Cortex of kidney (tissue), 1 donor: ENCODE measurements around the gene SPNS2.

Source experiments
- DNase-seq: peaks from one replicate; lab custom pipeline; 2025; lab: John Stamatoyannopoulos, UW

Gene SPNS2

DNA sequence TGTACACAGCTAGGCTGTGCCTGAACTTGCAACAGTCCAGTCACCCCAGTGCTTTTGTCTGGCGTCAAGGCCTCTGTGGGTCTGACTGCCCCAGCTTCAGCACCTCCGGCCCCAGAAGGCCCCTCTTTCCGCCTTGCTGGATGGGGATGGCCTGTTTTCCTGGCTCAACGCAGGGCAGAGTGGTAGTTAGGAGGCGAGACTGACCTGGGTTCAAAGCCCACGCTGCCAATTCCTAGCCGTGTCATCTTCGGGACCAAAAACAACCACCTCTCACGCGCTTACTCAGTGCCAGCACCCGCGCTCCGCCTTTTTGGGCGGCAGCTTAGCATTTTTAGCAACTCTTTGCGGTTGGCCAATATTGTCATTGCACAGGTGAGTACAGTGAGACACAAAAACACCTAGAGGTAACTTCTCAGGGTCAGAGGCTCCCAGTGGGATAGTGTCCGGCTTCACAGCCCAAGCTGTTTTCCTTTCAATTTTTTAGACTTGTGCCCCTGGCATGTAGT lies 51.9 kb downstream of the SPNS2 start:
- DNase-seq: no peak

GRCh38 chr17:4551141-4551540 lies 52.5 kb downstream of the SPNS2 start:
- DNase-seq: no peak

DNA sequence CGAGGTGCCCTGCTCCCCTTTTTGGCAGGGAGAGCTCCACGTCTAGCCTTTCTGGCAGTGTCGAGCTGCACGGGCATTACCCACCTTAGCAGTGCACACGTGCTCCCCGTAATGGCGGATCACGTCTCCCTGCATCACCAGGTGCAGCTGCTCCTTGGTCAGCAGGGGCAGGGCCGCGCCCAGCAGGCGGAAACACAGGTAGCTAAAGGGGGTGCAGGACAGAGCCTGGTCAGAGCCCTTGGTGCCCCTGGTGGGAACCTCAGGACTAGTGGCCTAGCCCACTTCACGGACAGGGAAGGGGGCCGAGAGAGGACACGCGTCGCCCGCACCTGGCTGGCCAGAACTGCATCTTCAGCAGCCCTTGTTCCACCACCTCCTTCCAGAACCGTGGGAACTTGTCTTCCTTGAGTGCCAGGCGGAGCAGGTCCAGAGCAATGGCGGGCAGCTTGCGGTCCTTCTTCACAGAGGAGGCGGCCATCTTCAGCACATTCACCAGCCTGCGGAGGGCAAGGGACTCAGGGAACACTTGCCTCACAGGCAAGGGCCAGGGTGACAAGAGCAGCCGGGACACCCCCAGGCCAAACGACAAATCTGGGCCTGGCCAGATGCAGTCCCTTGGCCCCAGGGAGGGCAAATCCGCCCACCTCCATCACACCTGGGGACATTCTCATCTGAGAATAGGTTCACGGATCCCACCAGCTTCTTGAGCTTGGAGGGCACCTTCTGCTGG lies 53.3 kb downstream of the SPNS2 start:
- no peak for DNase-seq

- no peak for DNase-seq
Measured at GRCh38 chr17:4553669-4554068, 55.0 kb downstream of the SPNS2 start.

DNA sequence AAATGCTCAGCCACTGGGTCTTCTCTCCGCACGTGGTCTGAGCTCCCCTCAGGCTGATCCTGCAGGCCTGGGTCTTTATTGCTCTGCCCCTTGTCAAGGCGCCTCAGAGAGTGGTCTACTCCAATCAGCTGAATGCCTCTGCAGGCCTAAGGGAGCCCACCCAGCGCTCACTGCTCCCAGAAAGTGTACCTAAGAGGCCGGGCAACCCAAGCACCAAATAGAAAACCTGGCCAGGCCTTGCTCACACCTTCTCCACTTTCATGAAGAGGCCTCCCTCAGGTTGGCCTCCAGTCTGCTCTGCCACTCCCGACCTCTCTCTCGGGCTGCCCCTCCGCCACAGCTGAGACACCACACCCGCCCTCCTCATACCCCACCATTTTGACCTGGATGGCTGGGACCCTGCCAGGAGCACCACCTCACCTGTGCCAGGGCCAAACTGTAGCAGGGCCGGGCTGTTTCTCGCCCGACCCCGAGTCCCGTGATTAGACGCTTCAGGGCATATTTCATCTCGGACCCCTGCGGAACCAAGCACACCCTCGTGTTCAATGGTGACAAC lies 55.8 kb downstream of the SPNS2 start:
- no peak for DNase-seq

DNA sequence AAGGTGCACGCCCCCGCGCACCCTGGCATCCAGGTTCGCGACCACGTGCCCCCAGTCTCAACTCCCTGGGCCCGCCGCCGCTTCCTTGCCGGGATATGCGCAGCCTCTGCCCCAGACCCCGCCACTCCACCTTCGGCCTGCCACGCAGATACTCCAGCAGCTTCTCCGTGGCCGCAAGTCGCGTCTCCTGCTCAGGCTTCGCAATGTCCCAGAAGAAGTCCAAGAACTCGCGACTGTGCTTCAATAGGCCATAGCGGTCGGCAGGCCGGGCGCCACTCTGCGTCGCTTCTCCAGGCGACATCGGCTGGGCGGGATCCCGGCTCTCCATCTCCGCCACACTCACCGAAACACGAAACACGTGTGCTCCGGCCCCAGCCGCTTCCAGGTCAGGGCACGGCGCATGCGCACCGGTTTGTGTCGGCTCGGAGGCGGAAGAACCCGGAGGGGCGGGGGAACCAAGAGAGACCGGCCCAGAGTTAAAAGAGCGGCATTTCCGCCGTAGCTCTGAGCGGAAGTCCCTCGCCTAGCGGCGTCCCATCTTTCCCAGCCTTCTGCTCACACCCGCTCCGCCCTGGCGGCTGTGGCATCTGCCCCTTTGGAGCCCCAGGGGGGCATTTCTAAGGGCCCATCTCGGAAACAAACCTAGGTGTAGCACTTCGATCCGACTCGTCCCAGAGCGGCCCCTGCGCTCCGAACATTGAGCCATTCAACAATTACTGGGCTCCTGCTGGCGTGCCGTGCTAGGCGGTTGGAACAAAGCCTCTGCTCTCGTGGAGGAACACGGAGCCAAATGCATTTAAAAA lies 56.5 kb downstream of the SPNS2 start, which contains the start of gene MYBBP1A:
TSS of gene MYBBP1A (minus strand) at position 388 of the 803 bp plus-strand sequence. CDS start at position 328, 60 bp downstream.
- peak; percentile 61 for DNase-seq

GRCh38 chr17:4555873-4556759 lies 57.4 kb downstream of the SPNS2 start:
- DNase-seq: no peak

GRCh38 chr17:4556996-4557395 lies 58.3 kb downstream of the SPNS2 start:
- DNase-seq: no peak

- DNase-seq: no peak
Measured at GRCh38 chr17:4557626-4558346, 59.1 kb downstream of the SPNS2 start.

DNA sequence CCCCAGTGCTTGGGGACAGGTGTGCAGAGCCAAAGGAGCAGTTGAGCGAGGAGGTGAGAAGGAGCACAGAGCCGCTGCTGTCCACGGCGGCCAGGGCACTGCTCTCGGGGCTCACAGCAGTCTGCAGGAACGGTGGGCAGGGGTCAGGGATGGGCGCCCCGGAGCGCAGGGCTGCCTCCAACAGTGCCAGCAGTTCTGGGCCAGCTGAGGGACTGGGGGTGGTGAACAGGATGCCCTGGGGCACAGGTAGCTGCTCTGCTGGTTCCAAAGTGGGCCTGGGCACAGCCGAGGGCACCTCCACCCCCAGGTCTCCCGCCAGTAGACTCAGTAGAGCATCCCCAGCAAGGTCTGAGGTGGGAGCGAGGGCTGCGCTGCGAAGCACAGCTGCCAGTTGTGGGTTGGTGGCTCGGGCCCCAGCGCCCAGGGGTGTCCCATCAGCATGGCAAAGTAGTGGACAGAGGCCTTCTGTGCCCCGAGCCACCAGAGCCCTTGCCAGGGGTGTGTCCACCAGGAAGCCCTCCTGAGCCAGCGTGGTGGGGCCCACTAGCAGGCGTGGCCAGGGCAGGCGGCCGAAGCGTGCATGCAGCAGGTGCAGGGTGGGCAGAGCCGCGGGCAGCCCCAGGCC lies 59.8 kb downstream of the SPNS2 start:
- no peak for DNase-seq

DNA sequence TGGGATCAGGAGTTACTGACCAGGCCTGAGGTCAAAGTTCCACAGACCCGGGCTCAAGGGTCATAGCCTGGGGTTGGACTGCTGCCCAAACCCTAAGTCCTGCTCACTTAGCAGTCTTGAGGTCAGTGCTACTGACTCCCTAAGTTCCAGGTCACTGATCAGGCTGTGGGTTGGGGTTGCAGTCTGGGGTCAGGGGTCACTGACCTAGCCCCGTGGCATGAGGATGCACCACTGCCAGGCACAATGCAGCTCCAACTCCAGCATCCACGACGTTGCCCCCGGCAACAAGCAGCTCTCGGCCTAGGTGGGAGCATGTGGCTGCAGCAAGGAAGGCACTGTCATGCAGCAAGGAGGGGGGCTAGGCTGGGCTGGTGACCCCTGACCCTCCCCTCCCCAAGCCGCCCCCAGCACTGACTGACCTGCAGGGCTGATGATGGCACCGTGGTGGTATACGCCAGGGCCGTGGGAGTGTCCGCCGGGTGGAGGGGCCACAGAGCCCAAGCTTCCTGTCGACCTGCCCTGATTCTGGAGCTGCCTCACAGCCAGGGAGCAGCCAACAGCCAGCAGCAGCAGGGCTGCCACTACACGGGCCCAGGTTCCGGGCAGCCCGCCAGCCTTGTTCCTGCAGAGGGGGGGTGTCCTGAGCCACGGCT lies 60.6 kb downstream of the SPNS2 start:
- no peak for DNase-seq

- no peak for DNase-seq
Measured at GRCh38 chr17:4559966-4560365, 61.3 kb downstream of the SPNS2 start.

- no peak for DNase-seq
Measured at GRCh38 chr17:4560421-4560820, 61.7 kb downstream of the SPNS2 start, which contains the start of gene GGT6. GGT6 (minus strand) TSS chr17:4560577; CDS start chr17:4560521, 56 bp downstream.

DNA sequence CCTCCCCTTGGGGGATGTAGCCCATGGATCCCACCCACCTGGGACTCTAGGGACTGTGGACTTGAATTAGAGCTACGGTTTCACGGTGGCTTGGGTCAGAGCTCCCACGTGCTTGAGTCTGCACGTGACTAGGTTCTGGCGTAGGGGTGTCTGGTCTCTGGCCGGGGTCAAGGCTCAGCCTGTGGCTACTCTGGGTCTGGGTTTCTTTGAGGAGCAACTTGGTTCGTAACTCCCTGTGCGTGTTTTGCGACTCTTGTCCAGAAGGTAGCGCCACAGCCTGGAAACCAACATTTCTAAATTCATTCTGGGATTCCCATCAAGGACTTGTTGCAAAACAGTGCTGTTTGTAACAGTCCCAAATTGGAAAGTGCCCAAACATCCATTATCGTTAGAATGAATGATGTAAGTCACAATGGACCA lies 62.2 kb downstream of the SPNS2 start:
- DNase-seq: no peak

DNA sequence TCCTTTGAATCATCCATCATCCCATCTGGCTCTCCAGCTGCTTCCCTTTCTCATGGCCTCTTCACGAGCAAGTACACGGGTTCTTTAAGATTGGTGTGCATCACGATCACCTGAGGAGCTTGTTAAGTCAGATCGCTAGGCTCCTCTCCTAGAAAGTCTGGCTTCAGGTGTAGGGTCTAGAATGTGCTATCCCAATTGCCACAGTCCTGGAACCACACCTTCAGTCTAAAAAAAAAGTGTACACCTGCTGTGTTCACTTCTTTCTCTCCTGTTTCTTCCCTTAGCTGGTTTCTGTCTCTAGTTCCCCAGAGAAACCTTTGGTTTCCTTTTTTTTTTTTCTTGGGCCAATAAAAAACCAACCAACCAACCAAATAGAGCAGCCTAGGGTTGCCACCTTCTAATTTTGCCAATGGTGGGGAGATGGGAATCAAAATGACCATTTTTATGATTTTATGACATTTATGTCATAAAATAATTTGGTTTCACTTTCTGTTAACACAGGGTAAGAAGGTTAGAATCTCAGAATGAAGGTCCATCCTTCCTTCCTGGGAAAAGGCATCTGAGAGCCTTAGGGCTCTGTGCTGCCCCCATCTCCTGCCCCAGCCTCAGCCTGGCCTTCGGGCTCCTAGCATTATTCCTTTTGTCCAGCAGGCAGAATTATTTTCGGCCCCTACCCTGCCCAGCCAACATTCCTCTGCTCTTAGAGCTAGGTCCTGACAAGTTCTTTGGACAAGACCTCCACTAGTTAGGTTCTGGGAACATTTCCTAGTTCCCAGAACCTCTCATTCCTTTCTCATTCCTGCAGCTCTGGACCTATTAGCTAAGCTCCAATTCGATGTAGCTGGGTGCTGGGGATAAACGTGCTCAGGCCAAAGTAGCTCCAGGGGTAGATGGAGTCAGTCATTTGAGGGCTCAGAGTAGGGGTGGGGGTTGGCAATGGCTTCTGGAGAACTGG lies 63.6 kb downstream of the SPNS2 start:
- DNase-seq: no peak

- no peak for DNase-seq
Measured at GRCh38 chr17:4565209-4566141, 66.8 kb downstream of the SPNS2 start.

- DNase-seq: no peak
Measured at GRCh38 chr17:4566785-4567184, 68.1 kb downstream of the SPNS2 start.

DNA sequence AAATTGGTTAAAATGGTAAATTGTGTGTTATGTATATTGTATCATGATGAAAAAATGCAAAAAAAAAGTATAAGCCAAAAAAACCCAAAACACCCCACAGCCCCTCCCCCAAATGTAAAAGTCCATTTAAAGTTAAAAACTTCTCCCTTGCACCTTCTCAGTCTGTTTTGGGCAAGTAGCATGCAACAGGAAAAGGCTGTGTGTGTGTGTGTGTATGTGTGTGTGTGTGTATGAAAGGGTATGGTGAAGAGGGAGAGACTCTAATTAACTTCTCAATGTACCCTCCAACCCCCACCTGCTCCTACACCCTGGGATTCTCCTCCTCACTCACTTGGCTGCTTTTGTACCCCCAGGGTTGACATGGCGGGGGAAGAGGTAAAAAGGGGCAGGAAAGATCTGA lies 70.9 kb downstream of the SPNS2 start:
- DNase-seq: no peak
